ENCODE data around the gene PRDX6. TPM values are rescaled to one million over a fixed set of nuclear protein-coding genes. Genes with fewer than 3 reads are reported as not detected.

Gene PRDX6
- total RNA-seq = 100 to 1,000 TPM; 123 to 180 TPM

GRCh38 chr1:173477286-173478093 is at the start of gene PRDX6:
Gene PRDX6, plus strand, starts transcription at chr1:173477335. Its CDS starts 63 bp downstream, at chr1:173477398.
- DNase-seq (ENCODE audit: low spot score in 2 of 2) (peak in 1 of 2 donors; percentile 84), ATAC-seq (peak; percentile 28 to 33)
- Mint-ChIP-seq H3K27ac (peak within 1 kb of the TSS; percentile 70 to 92), H3K36me3 (peaks cover 20 to 38% of the 10 kb centered on the region in 2 donors), H3K9me3 (no peaks in the 10 kb centered on the region)

- H3K9me3 Mint-ChIP-seq = no peaks in the 10 kb centered on the region
- ATAC-seq (peak; percentile 82 to 90), DNase-seq (ENCODE audit: low spot score in 2 of 2) (peak in 1 of 2 donors; percentile 50)
- H3K27ac Mint-ChIP-seq = peak overlapping the region; percentile 47 to 82
- no peaks in the 10 kb centered on the region for H3K36me3 Mint-ChIP-seq
These were observed 47.4 kb upstream of the PRDX6 start for GRCh38 chr1:173429471-173430402.

- ATAC-seq (no peak), DNase-seq (ENCODE audit: low spot score in 2 of 2) (no peak)
- Mint-ChIP-seq H3K27ac (no peak overlapping the region), H3K9me3 (no peaks in the 10 kb centered on the region), H3K36me3 (no peaks in the 10 kb centered on the region)
These were observed 46.3 kb upstream of the PRDX6 start for GRCh38 chr1:173430677-173431303.

- no peaks in the 10 kb centered on the region for H3K9me3 Mint-ChIP-seq
- ATAC-seq (peak; percentile 62 to 71), DNase-seq (ENCODE audit: low spot score in 2 of 2) (peak; percentile 76 to 90)
- H3K27ac Mint-ChIP-seq = no peak overlapping the region
- no peaks in the 10 kb centered on the region for H3K36me3 Mint-ChIP-seq
These were observed 45.7 kb upstream of the PRDX6 start for GRCh38 chr1:173431304-173432045.

GRCh38 chr1:173432331-173432730 is 44.8 kb upstream of the PRDX6 start:
- ATAC-seq (no peak), DNase-seq (ENCODE audit: low spot score in 2 of 2) (no peak)
- H3K36me3 Mint-ChIP-seq = no peaks in the 10 kb centered on the region
- no peak overlapping the region for H3K27ac Mint-ChIP-seq
- no peaks in the 10 kb centered on the region for H3K9me3 Mint-ChIP-seq

- H3K36me3 Mint-ChIP-seq = no peaks in the 10 kb centered on the region
- DNase-seq (ENCODE audit: low spot score in 2 of 2) (no peak), ATAC-seq (no peak)
- H3K9me3 Mint-ChIP-seq = no peaks in the 10 kb centered on the region
- H3K27ac Mint-ChIP-seq = no peak overlapping the region
These were observed 43.3 kb upstream of the PRDX6 start for GRCh38 chr1:173433751-173434326.

- ATAC-seq = no peak
- Mint-ChIP-seq H3K27ac (no peak overlapping the region), H3K36me3 (no peaks in the 10 kb centered on the region), H3K9me3 (no peaks in the 10 kb centered on the region)
- DNase-seq (ENCODE audit: low spot score in 2 of 2) = no peak
These were observed 40.2 kb upstream of the PRDX6 start for GRCh38 chr1:173436841-173437428.

- Mint-ChIP-seq H3K9me3 (peaks cover 0 to 2% of the 10 kb centered on the region in 2 donors), H3K27ac (no peak overlapping the region), H3K36me3 (peaks cover 0 to 2% of the 10 kb centered on the region in 2 donors)
- DNase-seq (ENCODE audit: low spot score in 2 of 2) (no peak), ATAC-seq (no peak)
These were observed 38.5 kb upstream of the PRDX6 start for GRCh38 chr1:173438675-173439074.

GRCh38 chr1:173440430-173440829 is 36.7 kb upstream of the PRDX6 start:
- H3K9me3 Mint-ChIP-seq = peaks cover 0 to 3% of the 10 kb centered on the region in 2 donors
- peak in 1 of 2 donors; percentile 51 for ATAC-seq
- DNase-seq (ENCODE audit: low spot score in 2 of 2) = no peak
- peaks cover 0 to 4% of the 10 kb centered on the region in 2 donors for H3K36me3 Mint-ChIP-seq
- no peak overlapping the region for H3K27ac Mint-ChIP-seq

- ATAC-seq (peak; percentile 69 to 91), DNase-seq (ENCODE audit: low spot score in 2 of 2) (no peak)
- H3K9me3 Mint-ChIP-seq = peaks cover 3 to 34% of the 10 kb centered on the region in 2 donors
- H3K27ac Mint-ChIP-seq = no peak overlapping the region
- H3K36me3 Mint-ChIP-seq = peaks cover 23 to 42% of the 10 kb centered on the region in 2 donors
These were observed 32.4 kb upstream of the PRDX6 start for GRCh38 chr1:173444757-173445156.

GRCh38 chr1:173445164-173445563 is 32.0 kb upstream of the PRDX6 start:
- H3K36me3 Mint-ChIP-seq = peaks cover 23 to 42% of the 10 kb centered on the region in 2 donors
- ATAC-seq = no peak
- DNase-seq (ENCODE audit: low spot score in 2 of 2) = no peak
- no peak overlapping the region for H3K27ac Mint-ChIP-seq
- peaks cover 3 to 35% of the 10 kb centered on the region in 2 donors for H3K9me3 Mint-ChIP-seq

GRCh38 chr1:173445656-173446055 is 31.5 kb upstream of the PRDX6 start:
- no peak overlapping the region for H3K27ac Mint-ChIP-seq
- ATAC-seq = no peak
- DNase-seq (ENCODE audit: low spot score in 2 of 2) = no peak
- peaks cover 3 to 35% of the 10 kb centered on the region in 2 donors for H3K9me3 Mint-ChIP-seq
- H3K36me3 Mint-ChIP-seq = peaks cover 23 to 42% of the 10 kb centered on the region in 2 donors

GRCh38 chr1:173447224-173447623 is 29.9 kb upstream of the PRDX6 start:
- Mint-ChIP-seq H3K27ac (no peak overlapping the region), H3K36me3 (peaks cover 23 to 42% of the 10 kb centered on the region in 2 donors), H3K9me3 (peaks cover 3 to 35% of the 10 kb centered on the region in 2 donors)
- DNase-seq (ENCODE audit: low spot score in 2 of 2) (no peak), ATAC-seq (no peak)

GRCh38 chr1:173448945-173449344 is 28.2 kb upstream of the PRDX6 start:
- ATAC-seq (no peak), DNase-seq (ENCODE audit: low spot score in 2 of 2) (no peak)
- Mint-ChIP-seq H3K9me3 (peaks cover 3 to 32% of the 10 kb centered on the region in 2 donors), H3K36me3 (peaks cover 23 to 38% of the 10 kb centered on the region in 2 donors), H3K27ac (no peak overlapping the region)

GRCh38 chr1:173451981-173452380 is 25.2 kb upstream of the PRDX6 start:
- no peak overlapping the region for H3K27ac Mint-ChIP-seq
- peaks cover 3 to 24% of the 10 kb centered on the region in 2 donors for H3K9me3 Mint-ChIP-seq
- DNase-seq (ENCODE audit: low spot score in 2 of 2) (no peak), ATAC-seq (no peak)
- H3K36me3 Mint-ChIP-seq = peaks cover 18 to 39% of the 10 kb centered on the region in 2 donors

Measured in activated naive CD4-positive, alpha-beta T cell treated with anti-CD3 and anti-CD28 coated beads, Interleukin-2, amount 50 U/mL, for 72 hours (primary cell).